ENCODE measurements around the gene CPN1.

CPN1 gene

GRCh38 chr10:100008142-100008522 is 73.5 kb downstream of the CPN1 start:
- peak; percentile 60 to 63 for DNase-seq (ENCODE audit: low read depth in 2 of 2)
- peak overlapping the region; percentile 73 to 75 for H3K4me3 ChIP-seq (replicated peaks in 1 of 2; ENCODE audit: low read depth in 2 of 2, low read length in 2 of 2)
- TF ChIP-seq CTCF (IDR thresholded peaks at IDR 0.05; ENCODE audit: low read depth, low read length): no peak

GRCh38 chr10:100007231-100008141 is 74.2 kb downstream of the CPN1 start:
- TF ChIP-seq CTCF (IDR thresholded peaks at IDR 0.05; ENCODE audit: low read depth, low read length): no peak
- H3K4me3 ChIP-seq (replicated peaks in 1 of 2; ENCODE audit: low read depth in 2 of 2, low read length in 2 of 2): peak overlapping the region; percentile 73 to 75
- peak in 1 of 2 donors; percentile 39 for DNase-seq (ENCODE audit: low read depth in 2 of 2)

- no peak for TF ChIP-seq CTCF (IDR thresholded peaks at IDR 0.05; ENCODE audit: low read depth, low read length)
- H3K4me3 ChIP-seq (replicated peaks in 1 of 2; ENCODE audit: low read depth in 2 of 2, low read length in 2 of 2): peak overlapping the region in 1 of 2 donors; percentile 37
- DNase-seq (ENCODE audit: low read depth in 2 of 2): peak; percentile 88 to 97
Measured at GRCh38 chr10:100006243-100006886, 75.3 kb downstream of the CPN1 start.

- no peak for TF ChIP-seq CTCF (IDR thresholded peaks at IDR 0.05; ENCODE audit: low read depth, low read length)
- DNase-seq (ENCODE audit: low read depth in 2 of 2): peak in 1 of 2 donors; percentile 30
- H3K4me3 ChIP-seq (replicated peaks in 1 of 2; ENCODE audit: low read depth in 2 of 2, low read length in 2 of 2): peak overlapping the region in 1 of 2 donors; percentile 37
Measured at GRCh38 chr10:100004805-100005510, 76.7 kb downstream of the CPN1 start.

DNA sequence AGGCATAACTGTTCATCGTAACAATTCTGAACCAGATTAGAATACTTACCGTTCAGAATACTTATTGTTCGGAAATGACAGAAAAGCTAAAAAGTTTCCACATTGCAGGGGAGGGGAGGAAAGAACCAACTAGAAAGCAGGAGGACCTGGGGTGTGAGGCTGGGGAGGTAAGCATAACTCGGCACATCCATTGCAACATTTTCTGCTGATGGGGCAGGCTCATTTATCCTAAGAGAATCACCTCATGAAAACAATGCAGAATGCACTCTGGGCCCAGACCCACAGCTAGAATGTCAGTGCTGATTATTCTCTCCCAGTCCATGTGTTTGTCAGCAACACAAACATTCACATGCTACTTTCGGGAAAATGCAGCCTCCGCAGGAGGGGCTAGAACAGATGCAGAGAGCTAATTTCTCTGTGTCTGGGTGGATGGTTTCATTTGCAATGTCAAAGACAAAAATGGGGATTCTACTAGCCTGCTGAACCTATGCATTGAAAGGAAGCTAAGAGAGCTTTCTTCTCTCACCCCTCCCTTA is 81.5 kb downstream of the CPN1 start:
- H3K4me3 ChIP-seq (replicated peaks in 1 of 2; ENCODE audit: low read depth in 2 of 2, low read length in 2 of 2): no peak overlapping the region
- no peak for DNase-seq (ENCODE audit: low read depth in 2 of 2)
- no peak for TF ChIP-seq CTCF (IDR thresholded peaks at IDR 0.05; ENCODE audit: low read depth, low read length)

DNA sequence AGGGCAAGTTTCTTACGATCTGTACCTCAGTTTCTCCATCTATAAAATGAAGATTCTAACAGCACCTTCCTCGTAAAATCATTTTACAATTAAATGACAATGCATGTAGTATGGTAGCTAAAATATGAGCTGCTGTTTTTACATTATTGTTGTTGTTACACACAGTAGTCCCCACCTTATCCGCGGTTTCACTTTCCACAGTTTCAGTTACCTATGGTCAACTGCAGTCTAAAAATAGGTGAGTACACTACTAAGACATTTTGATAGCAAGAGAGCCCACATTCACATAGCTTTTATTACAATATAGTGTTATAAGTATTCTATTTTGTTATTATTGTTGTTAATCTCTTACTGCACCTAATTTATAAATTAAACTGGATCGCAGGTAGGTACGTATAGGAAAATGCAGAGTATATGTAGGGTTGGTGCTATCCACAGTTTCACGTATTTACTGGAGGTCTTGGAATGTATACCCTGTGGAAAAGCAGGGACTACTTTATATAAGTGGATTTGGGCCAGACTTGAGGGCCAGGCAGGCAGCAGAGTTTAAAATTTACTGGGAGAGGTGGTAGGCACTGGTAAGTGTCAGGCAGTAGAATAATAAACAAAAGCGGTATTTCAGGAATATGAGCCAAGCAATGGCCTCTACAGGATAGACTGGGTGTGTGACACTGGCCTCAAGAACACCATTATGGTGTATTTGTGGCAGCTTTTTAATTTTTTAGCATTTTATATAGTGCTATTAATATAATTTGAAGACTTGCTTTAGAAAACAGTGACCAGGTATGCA is 82.2 kb downstream of the CPN1 start:
- H3K4me3 ChIP-seq (replicated peaks in 1 of 2; ENCODE audit: low read depth in 2 of 2, low read length in 2 of 2): no peak overlapping the region
- no peak for DNase-seq (ENCODE audit: low read depth in 2 of 2)
- no peak for TF ChIP-seq CTCF (IDR thresholded peaks at IDR 0.05; ENCODE audit: low read depth, low read length)
